Esophagus muscularis mucosa (tissue), 4 donors: Measurements from ENCODE around the gene PHOSPHO2.

Experiments used
- CTCF ChIP-seq, 3 experiments: fragments of 200-600 bp in 2 of 3; fragments of 450-650 bp in 1 of 3; sonication (generic) in 2 of 3; IDR thresholded peaks; one replicate each; pipeline ENCODE4 v1.5.1; 2017 to 2019; ENCODE audit warnings: antibody characterized with exemption in 3 of 3, mild to moderate bottlenecking in 2 of 3, moderate library complexity in 1 of 3
- EP300 ChIP-seq: sonication (generic); formaldehyde crosslinking; IDR thresholded peaks from one replicate; pipeline ENCODE4 v1.6.1; 2017; ENCODE audit warnings: antibody characterized with exemption
- POLR2A ChIP-seq: fragments of 450-650 bp; IDR thresholded peaks from one replicate; pipeline ENCODE4 v1.6.1; 2017; ENCODE audit warnings: antibody characterized with exemption, moderate library complexity, mild to moderate bottlenecking, low read depth
- POLR2AphosphoS5 ChIP-seq, 2 donors: sonication (generic); formaldehyde crosslinking; IDR thresholded peaks; one replicate each; pipeline ENCODE4 v1.6.1; 2017; ENCODE audit warnings: antibody characterized with exemption in 2 of 2

DNA sequence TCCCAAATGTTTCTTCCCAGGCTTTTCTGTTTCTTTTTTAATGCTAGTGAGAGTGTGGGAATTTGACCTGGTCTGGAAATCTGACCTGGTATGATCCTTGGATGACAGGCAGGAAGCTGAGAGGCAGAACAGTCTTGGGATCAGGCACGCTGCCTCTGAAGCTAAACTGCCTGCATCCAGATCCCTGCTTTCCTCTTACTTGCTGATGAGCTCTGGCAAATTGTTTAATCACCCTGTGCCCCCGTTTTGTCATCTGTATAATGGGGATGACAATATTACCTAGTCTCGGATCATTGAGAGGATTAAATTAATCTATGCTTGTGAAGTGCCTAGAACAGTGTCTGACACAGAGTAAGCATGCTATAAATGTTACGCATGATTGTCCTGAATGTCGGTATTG is 42.6 kb downstream of the PHOSPHO2 start:
- TF ChIP-seq CTCF (IDR thresholded peaks at IDR 0.05) (no peak), EP300 (no peak), POLR2A (no peak), POLR2AphosphoS5 (IDR thresholded peaks at IDR 0.05) (peak in 1 of 2 donors; percentile 37)
